ENCODE results near the gene CDH18.

The CDH18 gene

DNA sequence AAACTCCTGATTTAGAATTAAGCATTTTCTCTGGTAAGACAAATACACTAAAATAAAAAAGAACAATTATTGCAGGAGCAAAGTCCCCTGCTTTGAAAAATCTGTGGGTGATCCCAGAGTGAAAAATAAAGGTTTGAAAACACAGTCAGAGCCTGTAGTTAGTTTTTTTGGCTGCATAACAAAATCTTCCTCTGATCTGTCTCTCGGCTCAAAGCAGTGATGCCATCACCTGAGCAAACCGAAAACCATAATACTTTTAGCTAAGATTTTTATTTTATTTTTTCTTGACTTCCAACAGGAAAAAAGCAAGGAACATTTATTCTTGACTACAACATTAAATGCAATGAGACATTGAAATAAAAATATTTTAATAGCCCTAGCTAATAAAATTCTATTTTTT lies 1.2 kb downstream of the CDH18 start:
- Histone ChIP-seq H3K4me3 (ENCODE audit: low read length) (no peak overlapping the region), H3K27me3 (ENCODE audit: control insufficient read depth, insufficient read depth, low read length) (no peaks in the 10 kb centered on the region), H3K9ac (ENCODE audit: low read length) (no peak overlapping the region), H3K36me3 (ENCODE audit: control insufficient read depth, insufficient read depth, low read length) (no peaks in the 10 kb centered on the region), H3K9me3 (ENCODE audit: control insufficient read depth, low read length) (no peaks in the 10 kb centered on the region), H3K4me1 (ENCODE audit: control insufficient read depth, insufficient read depth, low read length) (no peaks in the 10 kb centered on the region)

- H3K4me1 ChIP-seq (ENCODE audit: control insufficient read depth, insufficient read depth, low read length) = no peaks in the 10 kb centered on the region
- H3K9me3 ChIP-seq (ENCODE audit: control insufficient read depth, low read length) = no peaks in the 10 kb centered on the region
- H3K9ac ChIP-seq (ENCODE audit: low read length) = no peak overlapping the region
- no peak overlapping the region for H3K4me3 ChIP-seq (ENCODE audit: low read length)
- H3K36me3 ChIP-seq (ENCODE audit: control insufficient read depth, insufficient read depth, low read length) = no peaks in the 10 kb centered on the region
- H3K27me3 ChIP-seq (ENCODE audit: control insufficient read depth, insufficient read depth, low read length) = no peaks in the 10 kb centered on the region
These were observed 1.9 kb downstream of the CDH18 start for GRCh38 chr5:19986031-19986619.

- Histone ChIP-seq H3K4me1 (ENCODE audit: control insufficient read depth, insufficient read depth, low read length) (no peaks in the 10 kb centered on the region), H3K36me3 (ENCODE audit: control insufficient read depth, insufficient read depth, low read length) (no peaks in the 10 kb centered on the region), H3K27me3 (ENCODE audit: control insufficient read depth, insufficient read depth, low read length) (no peaks in the 10 kb centered on the region), H3K9ac (ENCODE audit: low read length) (no peak overlapping the region), H3K4me3 (ENCODE audit: low read length) (no peak overlapping the region), H3K9me3 (ENCODE audit: control insufficient read depth, low read length) (no peaks in the 10 kb centered on the region)
These were observed 9.5 kb downstream of the CDH18 start for GRCh38 chr5:19978476-19978875.

GRCh38 chr5:19977099-19977498 lies 10.9 kb downstream of the CDH18 start:
- Histone ChIP-seq H3K9me3 (ENCODE audit: control insufficient read depth, low read length) (no peaks in the 10 kb centered on the region), H3K27me3 (ENCODE audit: control insufficient read depth, insufficient read depth, low read length) (no peaks in the 10 kb centered on the region), H3K36me3 (ENCODE audit: control insufficient read depth, insufficient read depth, low read length) (no peaks in the 10 kb centered on the region), H3K4me1 (ENCODE audit: control insufficient read depth, insufficient read depth, low read length) (no peaks in the 10 kb centered on the region), H3K4me3 (ENCODE audit: low read length) (no peak overlapping the region), H3K9ac (ENCODE audit: low read length) (no peak overlapping the region)

DNA sequence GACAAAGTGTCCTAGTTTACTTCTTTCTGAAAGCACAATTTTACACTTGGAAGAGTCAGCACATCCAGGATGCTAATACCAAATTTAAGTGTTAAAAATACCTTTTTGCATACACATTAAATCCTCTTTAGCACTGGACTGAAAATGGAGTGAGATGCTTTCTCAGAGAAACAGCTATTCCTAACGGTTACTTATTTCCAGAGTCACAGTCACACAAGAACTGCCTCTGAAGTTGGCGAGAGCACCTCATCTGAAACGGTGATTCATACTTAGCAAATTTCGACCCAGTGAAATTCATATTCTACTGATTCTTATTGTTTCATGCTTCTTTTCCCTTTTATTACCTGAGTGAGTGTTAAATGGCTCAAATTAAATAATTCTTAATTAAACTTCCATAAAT lies 12.2 kb downstream of the CDH18 start:
- no peaks in the 10 kb centered on the region for H3K4me1 ChIP-seq (ENCODE audit: control insufficient read depth, insufficient read depth, low read length)
- no peaks in the 10 kb centered on the region for H3K27me3 ChIP-seq (ENCODE audit: control insufficient read depth, insufficient read depth, low read length)
- no peaks in the 10 kb centered on the region for H3K9me3 ChIP-seq (ENCODE audit: control insufficient read depth, low read length)
- H3K36me3 ChIP-seq (ENCODE audit: control insufficient read depth, insufficient read depth, low read length) = no peaks in the 10 kb centered on the region
- no peak overlapping the region for H3K9ac ChIP-seq (ENCODE audit: low read length)
- no peak overlapping the region for H3K4me3 ChIP-seq (ENCODE audit: low read length)

- H3K36me3 ChIP-seq (ENCODE audit: control insufficient read depth, insufficient read depth, low read length) = no peaks in the 10 kb centered on the region
- no peak overlapping the region for H3K4me3 ChIP-seq (ENCODE audit: low read length)
- no peaks in the 10 kb centered on the region for H3K27me3 ChIP-seq (ENCODE audit: control insufficient read depth, insufficient read depth, low read length)
- no peaks in the 10 kb centered on the region for H3K4me1 ChIP-seq (ENCODE audit: control insufficient read depth, insufficient read depth, low read length)
- no peaks in the 10 kb centered on the region for H3K9me3 ChIP-seq (ENCODE audit: control insufficient read depth, low read length)
- no peak overlapping the region for H3K9ac ChIP-seq (ENCODE audit: low read length)
These were observed 27.5 kb downstream of the CDH18 start for GRCh38 chr5:19960451-19960850.

DNA sequence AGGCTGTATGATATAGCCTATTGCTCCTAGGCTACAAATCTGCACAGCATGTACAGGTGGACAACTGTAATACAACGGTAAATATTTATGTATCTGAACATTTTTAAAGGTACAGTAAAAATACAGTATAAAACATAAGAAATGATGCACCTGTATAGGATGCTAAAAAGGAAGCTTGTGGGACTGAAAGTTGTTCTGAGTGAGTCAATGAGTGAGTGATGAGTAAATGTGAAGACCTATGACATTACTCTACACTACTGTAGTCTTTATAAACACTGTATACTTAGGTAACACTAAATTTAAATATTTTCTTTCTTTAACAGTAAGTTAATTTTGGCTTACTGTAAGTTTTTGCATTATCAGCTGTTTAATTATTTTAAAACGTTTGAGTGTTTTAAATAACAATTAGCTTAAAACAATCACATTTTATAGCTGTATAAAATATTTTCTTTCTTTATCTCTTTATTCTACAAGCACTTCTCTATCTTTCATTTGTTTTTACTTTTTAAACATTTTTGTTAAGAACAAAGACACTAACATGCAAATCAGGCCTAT lies 28.1 kb downstream of the CDH18 start:
- Histone ChIP-seq H3K9ac (ENCODE audit: low read length) (no peak overlapping the region), H3K4me1 (ENCODE audit: control insufficient read depth, insufficient read depth, low read length) (no peaks in the 10 kb centered on the region), H3K9me3 (ENCODE audit: control insufficient read depth, low read length) (no peaks in the 10 kb centered on the region), H3K27me3 (ENCODE audit: control insufficient read depth, insufficient read depth, low read length) (no peaks in the 10 kb centered on the region), H3K36me3 (ENCODE audit: control insufficient read depth, insufficient read depth, low read length) (no peaks in the 10 kb centered on the region), H3K4me3 (ENCODE audit: low read length) (no peak overlapping the region)

GRCh38 chr5:19950897-19951296 lies 37.1 kb downstream of the CDH18 start:
- no peaks in the 10 kb centered on the region for H3K36me3 ChIP-seq (ENCODE audit: control insufficient read depth, insufficient read depth, low read length)
- H3K9me3 ChIP-seq (ENCODE audit: control insufficient read depth, low read length) = no peaks in the 10 kb centered on the region
- no peak overlapping the region for H3K4me3 ChIP-seq (ENCODE audit: low read length)
- H3K27me3 ChIP-seq (ENCODE audit: control insufficient read depth, insufficient read depth, low read length) = no peaks in the 10 kb centered on the region
- no peaks in the 10 kb centered on the region for H3K4me1 ChIP-seq (ENCODE audit: control insufficient read depth, insufficient read depth, low read length)
- H3K9ac ChIP-seq (ENCODE audit: low read length) = no peak overlapping the region

DNA sequence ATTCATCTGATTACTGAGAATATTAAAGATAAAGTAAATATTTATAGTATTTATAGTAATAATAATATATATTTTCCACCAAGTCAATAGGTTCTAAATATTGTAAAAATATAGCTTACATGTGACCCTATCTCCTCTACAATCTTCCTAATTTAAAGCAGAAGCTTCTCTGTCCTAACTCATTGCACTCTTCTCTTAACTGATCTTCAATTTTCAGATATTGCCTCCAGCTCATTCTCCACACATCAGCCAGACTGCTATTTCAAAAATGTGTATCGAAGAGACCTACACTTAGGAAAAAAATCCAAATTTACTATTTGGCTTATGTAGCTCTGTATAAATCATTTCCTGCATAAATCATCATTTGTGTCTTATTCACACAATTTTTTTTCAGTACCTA lies 47.8 kb downstream of the CDH18 start:
- Histone ChIP-seq H3K36me3 (ENCODE audit: control insufficient read depth, insufficient read depth, low read length) (no peaks in the 10 kb centered on the region), H3K9ac (ENCODE audit: low read length) (no peak overlapping the region), H3K27me3 (ENCODE audit: control insufficient read depth, insufficient read depth, low read length) (no peaks in the 10 kb centered on the region), H3K9me3 (ENCODE audit: control insufficient read depth, low read length) (no peaks in the 10 kb centered on the region), H3K4me3 (ENCODE audit: low read length) (no peak overlapping the region), H3K4me1 (ENCODE audit: control insufficient read depth, insufficient read depth, low read length) (no peaks in the 10 kb centered on the region)

DNA sequence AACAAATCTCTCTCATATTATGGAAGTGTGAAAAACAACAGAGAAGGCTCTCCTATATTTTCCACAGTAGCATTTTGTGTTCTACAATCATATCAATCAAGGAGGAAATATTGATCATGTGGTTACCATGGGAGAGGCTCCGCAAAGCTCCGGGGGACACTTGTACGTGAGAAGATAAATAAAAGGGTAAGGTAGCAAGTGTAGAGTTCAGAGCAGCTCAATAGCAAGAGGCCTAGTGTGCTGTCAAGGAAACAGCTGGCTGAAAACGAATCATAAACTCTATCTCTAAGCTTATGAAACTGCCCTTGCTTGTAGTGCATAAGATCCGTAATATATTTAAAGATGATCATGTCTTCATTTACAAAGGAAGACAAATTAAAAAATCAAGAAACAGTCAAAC lies 57.5 kb downstream of the CDH18 start:
- Histone ChIP-seq H3K4me3 (ENCODE audit: low read length) (no peak overlapping the region), H3K36me3 (ENCODE audit: control insufficient read depth, insufficient read depth, low read length) (no peaks in the 10 kb centered on the region), H3K27me3 (ENCODE audit: control insufficient read depth, insufficient read depth, low read length) (no peaks in the 10 kb centered on the region), H3K9me3 (ENCODE audit: control insufficient read depth, low read length) (no peaks in the 10 kb centered on the region), H3K9ac (ENCODE audit: low read length) (no peak overlapping the region), H3K4me1 (ENCODE audit: control insufficient read depth, insufficient read depth, low read length) (no peaks in the 10 kb centered on the region)

GRCh38 chr5:19928562-19929421 lies 59.2 kb downstream of the CDH18 start:
- Histone ChIP-seq H3K9ac (ENCODE audit: low read length) (no peak overlapping the region), H3K36me3 (ENCODE audit: control insufficient read depth, insufficient read depth, low read length) (no peaks in the 10 kb centered on the region), H3K4me1 (ENCODE audit: control insufficient read depth, insufficient read depth, low read length) (no peaks in the 10 kb centered on the region), H3K9me3 (ENCODE audit: control insufficient read depth, low read length) (no peaks in the 10 kb centered on the region), H3K4me3 (ENCODE audit: low read length) (no peak overlapping the region), H3K27me3 (ENCODE audit: control insufficient read depth, insufficient read depth, low read length) (no peaks in the 10 kb centered on the region)

DNA sequence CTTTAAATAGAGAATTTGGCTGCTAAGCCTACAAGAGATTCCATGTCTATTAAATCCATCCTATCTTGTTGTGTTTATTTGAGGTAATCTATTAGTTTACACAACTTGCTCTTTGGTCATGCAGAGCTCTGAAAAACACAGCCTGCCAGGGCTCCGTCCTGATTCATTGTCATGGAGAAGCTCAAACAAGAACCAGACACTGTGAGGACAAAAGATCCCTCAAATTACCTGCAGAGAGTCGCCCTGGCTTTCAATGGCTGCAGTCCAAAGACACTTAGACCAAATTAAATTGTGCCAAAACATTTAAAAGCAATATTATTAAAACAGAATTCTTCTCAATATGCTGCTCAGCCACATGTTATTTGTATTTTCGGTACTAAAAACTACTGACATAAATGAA lies 60.1 kb downstream of the CDH18 start:
- H3K9me3 ChIP-seq (ENCODE audit: control insufficient read depth, low read length) = no peaks in the 10 kb centered on the region
- no peaks in the 10 kb centered on the region for H3K36me3 ChIP-seq (ENCODE audit: control insufficient read depth, insufficient read depth, low read length)
- H3K4me3 ChIP-seq (ENCODE audit: low read length) = no peak overlapping the region
- H3K4me1 ChIP-seq (ENCODE audit: control insufficient read depth, insufficient read depth, low read length) = no peaks in the 10 kb centered on the region
- no peaks in the 10 kb centered on the region for H3K27me3 ChIP-seq (ENCODE audit: control insufficient read depth, insufficient read depth, low read length)
- H3K9ac ChIP-seq (ENCODE audit: low read length) = no peak overlapping the region
